Measurements from ENCODE around the gene EMC7. TPM values are rescaled to one million over a fixed set of nuclear protein-coding genes. Genes with fewer than 3 reads are reported as not detected.

The EMC7 gene
- polyA plus RNA-seq, 2 of the 4 experiments (the other 2 are of a cell fraction), result 129 to 221 TPM

DNA sequence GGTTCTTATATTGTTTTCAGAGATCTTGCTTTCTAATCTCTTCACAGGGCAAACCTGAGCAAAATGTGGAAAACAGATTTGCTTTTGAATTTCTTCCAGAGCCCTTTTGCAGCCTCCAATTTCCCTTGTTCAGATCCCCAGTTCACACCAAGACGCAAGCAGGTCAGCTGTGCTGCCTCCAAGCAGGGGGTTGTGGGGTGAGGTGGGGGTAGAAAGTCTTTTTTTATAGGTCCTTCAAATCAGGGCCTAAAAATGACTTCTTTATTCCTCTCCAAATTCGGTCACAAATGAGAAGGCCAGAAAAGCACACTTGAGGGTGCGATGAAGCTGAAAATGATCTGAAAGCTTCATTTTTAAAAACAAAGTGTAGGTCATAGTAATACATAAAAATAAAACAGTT lies 36.4 kb downstream of the EMC7 start:
- ATAC-seq, result no peak
- 76% methylated on average over 3 of the region's 3 CpGs for WGBS (ENCODE audit: missing lambda C conversion rate)

DNA sequence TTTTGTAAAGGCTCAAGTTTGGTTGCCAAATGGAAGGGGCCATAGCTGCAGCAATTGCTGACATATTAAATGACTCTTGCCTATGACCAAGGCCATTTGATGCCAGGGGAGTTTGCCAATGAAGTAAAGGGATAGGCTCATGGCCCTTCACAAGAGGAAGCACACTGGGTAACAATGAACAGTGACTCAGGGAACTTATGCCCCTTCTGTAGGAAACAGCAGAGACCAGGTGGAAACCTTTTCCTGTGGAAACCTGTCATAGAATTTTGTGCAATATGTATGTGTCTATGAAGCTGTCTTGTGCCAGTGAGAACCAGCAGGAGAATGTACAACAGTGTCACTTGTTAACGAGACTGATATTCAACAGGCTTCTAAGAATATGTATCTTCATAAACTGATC lies 37.2 kb downstream of the EMC7 start:
- no peaks in the 10 kb centered on the region for H3K9me3 ChIP-seq
- no peak for TF ChIP-seq HOXA7 (CRISPR knock-in tag; IDR thresholded peaks at IDR 0.05)
- no peak overlapping the region for H3K4me3 ChIP-seq
- no peak for FAIRE-seq
- no peak overlapping the region for H3K4me2 ChIP-seq
- no peaks in the 10 kb centered on the region for H3K4me1 ChIP-seq
- CTCF ChIA-PET, result interaction anchor here (1.5 to 11.1 kb wide), 5 partner anchors 8 to 145 kb away, joined by 4 to 112 read pairs (median 28); partner anchors contain the start of gene KATNBL1
- H3K27ac ChIP-seq, result no peak overlapping the region
- WGBS (ENCODE audit: missing lambda C conversion rate), result 0% methylated on average over 1 of the region's 1 CpG
- POLR2A ChIA-PET, result no interaction called here
- no peak for ATAC-seq
- no peak for DNase-seq (ENCODE audit: low read depth in 1 of 2, low spot score in 1 of 2)

More for the DNA sequence above, 36.4 kb downstream of the EMC7 start:
- no peak for FAIRE-seq
- TF ChIP-seq CBX8 (IDR thresholded peaks at IDR 0.05) (no peak), PHF8 (IDR thresholded peaks at IDR 0.05; ENCODE audit: borderline replicate concordance, low read depth) (no peak), TFCP2L1 (CRISPR knock-in tag; IDR thresholded peaks at IDR 0.05) (no peak), ESRRA (IDR thresholded peaks at IDR 0.05; ENCODE audit: borderline replicate concordance, low read length) (no peak)
- TF ChIP-seq, protein P1, sequence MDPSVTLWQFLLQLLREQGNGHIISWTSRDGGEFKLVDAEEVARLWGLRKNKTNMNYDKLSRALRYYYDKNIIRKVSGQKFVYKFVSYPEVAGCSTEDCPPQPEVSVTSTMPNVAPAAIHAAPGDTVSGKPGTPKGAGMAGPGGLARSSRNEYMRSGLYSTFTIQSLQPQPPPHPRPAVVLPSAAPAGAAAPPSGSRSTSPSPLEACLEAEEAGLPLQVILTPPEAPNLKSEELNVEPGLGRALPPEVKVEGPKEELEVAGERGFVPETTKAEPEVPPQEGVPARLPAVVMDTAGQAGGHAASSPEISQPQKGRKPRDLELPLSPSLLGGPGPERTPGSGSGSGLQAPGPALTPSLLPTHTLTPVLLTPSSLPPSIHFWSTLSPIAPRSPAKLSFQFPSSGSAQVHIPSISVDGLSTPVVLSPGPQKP (IDR thresholded peaks at IDR 0.05; ENCODE audit: low read depth, low read length), result no peak
- no peaks in the 10 kb centered on the region for H3K4me1 ChIP-seq
- no peak for DNase-seq (ENCODE audit: low read depth in 1 of 2, low spot score in 1 of 2)
- no peak overlapping the region for H3K4me3 ChIP-seq
- no peaks in the 10 kb centered on the region for H3K9me3 ChIP-seq
- CTCF ChIA-PET, result interaction anchor here (1.2 to 11.1 kb wide), 3 partner anchors 13 to 144 kb away, joined by 3 to 112 read pairs (median 28); partner anchors contain the start of gene KATNBL1
- POLR2A ChIA-PET, result no interaction called here
- H3K4me2 ChIP-seq, result no peak overlapping the region
- H3K27ac ChIP-seq, result no peak overlapping the region

DNA sequence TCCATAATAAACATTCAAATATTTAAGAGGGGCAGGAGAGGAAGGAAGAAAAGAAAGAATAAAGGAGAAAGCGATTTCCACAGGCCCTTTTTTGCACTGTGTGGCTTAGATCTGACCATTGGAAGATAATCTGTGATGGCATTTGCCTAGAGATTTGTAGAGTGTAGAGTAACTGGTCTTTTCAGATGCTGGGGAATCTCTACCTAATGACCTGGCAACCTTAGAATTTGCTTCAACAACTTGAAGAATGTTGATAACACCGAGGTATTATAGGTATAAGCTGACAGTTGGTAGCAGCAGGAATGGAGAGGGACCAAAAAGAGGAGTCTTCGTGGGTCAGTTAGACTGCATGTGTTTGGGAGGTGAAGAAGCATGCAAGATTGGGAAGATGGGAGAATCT lies 41.7 kb downstream of the EMC7 start:
- Histone ChIP-seq H3K27ac (no peak overlapping the region), H3K4me3 (no peak overlapping the region), H3K4me2 (no peak overlapping the region), H3K4me1 (0 out of 3 replicates have a peak, but pooled peaks cover 4% of the 10 kb centered on the region), H3K9me3 (no peaks in the 10 kb centered on the region)
- POLR2A ChIA-PET, result no interaction called here
- CTCF ChIA-PET, result interaction anchor here (0.9 to 11.1 kb wide), 8 partner anchors 8 to 308 kb away, joined by 3 to 112 read pairs (median 10); partner anchors contain the start of genes KATNBL1 and LPCAT4
- TF ChIP-seq NR3C1 (IDR thresholded peaks at IDR 0.05) (no peak), CBX2 (IDR thresholded peaks at IDR 0.05; ENCODE audit: borderline replicate concordance, low read depth) (no peak), FOSL2 (IDR thresholded peaks at IDR 0.05) (no peak), FOSL2 (CRISPR knock-in tag; IDR thresholded peaks at IDR 0.05) (no peak), JUNB (IDR thresholded peaks at IDR 0.05) (no peak), CBX8 (IDR thresholded peaks at IDR 0.05) (no peak), PHF8 (IDR thresholded peaks at IDR 0.05; ENCODE audit: borderline replicate concordance, low read depth) (no peak), SREBF2 (IDR thresholded peaks at IDR 0.05) (no peak), HEYL (CRISPR knock-in tag; IDR thresholded peaks at IDR 0.05) (no peak), HDAC2 (IDR thresholded peaks at IDR 0.05) (no peak), JUN (IDR thresholded peaks at IDR 0.05) (no peak), ZNF302 (CRISPR knock-in tag; IDR thresholded peaks at IDR 0.05) (no peak), HOXB5 (CRISPR knock-in tag; IDR thresholded peaks at IDR 0.05) (no peak), FOXS1 (CRISPR knock-in tag; IDR thresholded peaks at IDR 0.05) (no peak), RFX5 (IDR thresholded peaks at IDR 0.05) (no peak), RARB (CRISPR knock-in tag; IDR thresholded peaks at IDR 0.05) (no peak), EHMT2 (IDR thresholded peaks at IDR 0.05; ENCODE audit: low read depth) (no peak), CHD2 (IDR thresholded peaks at IDR 0.05; ENCODE audit: low read length, partially characterized antibody) (no peak), ESRRA (IDR thresholded peaks at IDR 0.05; ENCODE audit: borderline replicate concordance, low read length) (no peak)
- TF ChIP-seq, protein P2, sequence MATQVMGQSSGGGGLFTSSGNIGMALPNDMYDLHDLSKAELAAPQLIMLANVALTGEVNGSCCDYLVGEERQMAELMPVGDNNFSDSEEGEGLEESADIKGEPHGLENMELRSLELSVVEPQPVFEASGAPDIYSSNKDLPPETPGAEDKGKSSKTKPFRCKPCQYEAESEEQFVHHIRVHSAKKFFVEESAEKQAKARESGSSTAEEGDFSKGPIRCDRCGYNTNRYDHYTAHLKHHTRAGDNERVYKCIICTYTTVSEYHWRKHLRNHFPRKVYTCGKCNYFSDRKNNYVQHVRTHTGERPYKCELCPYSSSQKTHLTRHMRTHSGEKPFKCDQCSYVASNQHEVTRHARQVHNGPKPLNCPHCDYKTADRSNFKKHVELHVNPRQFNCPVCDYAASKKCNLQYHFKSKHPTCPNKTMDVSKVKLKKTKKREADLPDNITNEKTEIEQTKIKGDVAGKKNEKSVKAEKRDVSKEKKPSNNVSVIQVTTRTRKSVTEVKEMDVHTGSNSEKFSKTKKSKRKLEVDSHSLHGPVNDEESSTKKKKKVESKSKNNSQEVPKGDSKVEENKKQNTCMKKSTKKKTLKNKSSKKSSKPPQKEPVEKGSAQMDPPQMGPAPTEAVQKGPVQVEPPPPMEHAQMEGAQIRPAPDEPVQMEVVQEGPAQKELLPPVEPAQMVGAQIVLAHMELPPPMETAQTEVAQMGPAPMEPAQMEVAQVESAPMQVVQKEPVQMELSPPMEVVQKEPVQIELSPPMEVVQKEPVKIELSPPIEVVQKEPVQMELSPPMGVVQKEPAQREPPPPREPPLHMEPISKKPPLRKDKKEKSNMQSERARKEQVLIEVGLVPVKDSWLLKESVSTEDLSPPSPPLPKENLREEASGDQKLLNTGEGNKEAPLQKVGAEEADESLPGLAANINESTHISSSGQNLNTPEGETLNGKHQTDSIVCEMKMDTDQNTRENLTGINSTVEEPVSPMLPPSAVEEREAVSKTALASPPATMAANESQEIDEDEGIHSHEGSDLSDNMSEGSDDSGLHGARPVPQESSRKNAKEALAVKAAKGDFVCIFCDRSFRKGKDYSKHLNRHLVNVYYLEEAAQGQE (IDR thresholded peaks at IDR 0.05), result no peak
- DNase-seq (ENCODE audit: low read depth in 1 of 2, low spot score in 1 of 2), result no peak
- FAIRE-seq, result no peak
- no peak for ATAC-seq
- WGBS (ENCODE audit: missing lambda C conversion rate), result 14% methylated on average over 3 of the region's 3 CpGs
